ENCODE measurements around the gene COX7A2L.
"Not testable (repeated sequence)": the region's sequence is repeated elsewhere in the genome, so short reads cannot be mapped to it uniquely, and the experiment has no call there.

COX7A2L gene

DNA sequence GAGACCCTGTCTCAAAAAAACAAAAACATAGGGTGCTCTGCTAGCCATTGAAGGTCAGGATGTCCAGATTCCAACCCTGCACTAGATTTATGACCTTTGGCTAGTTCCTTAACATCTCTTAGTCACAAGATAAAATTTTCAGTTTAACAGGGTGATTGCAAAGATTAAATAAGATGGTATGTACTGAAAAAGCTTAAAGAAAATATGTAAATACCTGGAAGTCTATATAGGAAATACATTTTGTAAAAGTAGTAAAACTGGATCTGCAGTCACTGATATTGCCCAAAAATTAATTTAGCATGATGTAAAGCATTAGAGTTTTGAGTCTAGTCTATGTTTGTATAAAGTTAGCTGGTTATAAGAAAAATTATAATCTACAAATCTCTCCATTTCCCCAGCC is 5.4 kb upstream of the COX7A2L start:
- no peak for DNase-seq

DNA sequence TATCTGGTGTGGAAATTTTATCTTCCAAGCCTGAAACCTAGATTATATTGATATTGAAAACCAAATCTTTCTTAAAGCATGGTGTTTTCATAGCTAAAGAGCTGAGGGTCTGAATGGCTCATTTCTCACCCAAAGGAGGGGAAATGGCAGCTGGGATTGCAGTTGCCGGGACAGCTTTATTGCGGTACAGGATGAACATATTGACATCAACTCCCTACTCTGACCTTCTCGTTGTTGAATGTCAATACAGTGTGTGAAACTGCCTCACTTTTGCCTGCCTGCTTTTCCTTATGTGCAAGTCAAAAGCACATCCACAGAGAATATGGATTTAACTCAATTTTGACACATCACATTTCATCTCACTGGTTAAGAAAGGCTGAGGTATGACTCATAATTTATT is 3.6 kb upstream of the COX7A2L start:
- DNase-seq: no peak

DNA sequence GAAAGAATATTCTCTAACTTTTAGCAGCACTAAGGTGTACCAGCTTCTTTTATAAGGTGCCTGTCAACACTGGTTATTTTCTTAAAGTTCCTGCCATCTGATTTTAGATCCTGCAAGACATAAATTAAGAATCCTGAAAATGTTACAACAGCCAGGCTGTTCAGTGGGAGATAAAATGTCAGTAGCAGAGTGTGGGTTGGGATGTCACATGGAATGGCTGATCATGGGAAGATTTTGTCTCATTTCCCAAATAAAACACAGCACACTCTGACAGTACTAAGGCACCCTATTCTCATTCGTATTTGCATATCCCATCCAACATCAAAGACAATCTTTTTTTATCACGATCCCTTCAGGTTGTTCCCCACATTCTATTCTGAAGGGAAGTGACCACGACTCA is 2.4 kb upstream of the COX7A2L start:
- DNase-seq: no peak

DNA sequence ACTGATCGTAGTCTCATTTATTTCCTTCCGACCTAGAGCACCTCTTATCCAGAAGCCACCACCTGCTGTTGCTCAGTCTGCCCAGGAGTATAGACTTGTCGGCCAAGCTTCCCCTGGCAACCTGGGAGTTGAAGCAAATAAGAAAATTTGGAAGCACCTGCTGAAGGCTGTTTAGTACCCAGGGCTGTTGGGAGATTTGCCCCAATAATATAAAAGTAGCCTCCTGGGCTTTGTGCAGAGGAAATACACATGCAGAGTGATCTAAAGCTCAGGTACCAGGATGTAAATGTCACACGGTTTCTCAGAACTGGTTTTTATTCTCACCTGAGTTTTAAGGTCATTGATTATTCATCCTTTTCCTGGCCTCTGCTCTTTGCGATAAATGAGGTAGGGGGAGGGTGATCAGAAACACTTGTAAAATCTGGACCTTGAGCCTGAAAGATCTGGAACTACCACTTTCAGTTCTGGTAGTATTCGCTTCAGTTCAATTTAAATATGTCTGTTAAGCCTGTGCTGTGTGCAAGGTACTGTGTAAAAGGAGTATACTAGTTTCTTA is 789 bp upstream of the COX7A2L start:
- DNase-seq: no peak

DNA sequence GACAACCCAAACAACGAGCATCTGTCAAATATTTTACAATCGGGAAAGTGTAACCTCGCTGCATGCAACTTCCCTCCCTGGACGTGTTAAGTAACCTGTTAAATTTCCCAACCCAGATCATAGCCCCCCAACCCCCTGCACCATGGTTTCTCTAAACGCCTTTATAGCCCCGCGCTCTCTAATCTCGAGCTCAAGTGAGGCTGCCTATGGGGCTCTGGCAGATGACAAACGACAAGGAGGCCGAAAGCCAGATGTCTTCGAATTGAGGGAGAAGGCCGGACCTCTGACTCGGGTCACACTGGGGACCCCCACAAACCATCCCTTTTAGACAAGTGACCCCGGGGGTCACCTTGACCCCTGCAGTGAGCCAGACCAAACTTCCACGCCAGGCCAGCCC is 526 bp downstream of the COX7A2L start:
- peak; percentile 25 for DNase-seq

DNA sequence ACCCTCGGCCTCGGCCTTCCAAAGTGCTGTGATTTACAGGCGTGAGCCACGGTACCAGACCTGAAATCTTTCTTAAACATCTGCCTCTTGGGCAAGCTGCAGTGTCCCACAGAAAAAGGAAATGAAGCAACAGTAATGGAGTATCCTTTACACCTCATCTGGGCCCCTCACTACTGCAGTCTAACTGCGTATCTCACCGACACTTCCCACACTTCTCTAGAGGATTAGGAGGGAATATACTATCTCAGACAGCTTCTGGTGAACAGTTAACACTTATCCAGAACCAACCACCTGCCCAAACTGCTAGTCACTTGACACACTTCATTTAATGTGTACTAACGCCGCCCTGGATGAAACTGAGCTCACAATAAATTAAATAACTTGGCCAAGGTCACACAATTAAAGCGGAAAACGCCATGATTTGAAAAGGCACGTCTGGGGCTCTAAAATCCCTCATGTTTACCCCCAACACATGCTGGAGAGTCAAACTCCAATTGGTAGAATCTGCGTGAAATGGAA is 993 bp downstream of the COX7A2L start:
- peak; percentile 83 for DNase-seq

DNA sequence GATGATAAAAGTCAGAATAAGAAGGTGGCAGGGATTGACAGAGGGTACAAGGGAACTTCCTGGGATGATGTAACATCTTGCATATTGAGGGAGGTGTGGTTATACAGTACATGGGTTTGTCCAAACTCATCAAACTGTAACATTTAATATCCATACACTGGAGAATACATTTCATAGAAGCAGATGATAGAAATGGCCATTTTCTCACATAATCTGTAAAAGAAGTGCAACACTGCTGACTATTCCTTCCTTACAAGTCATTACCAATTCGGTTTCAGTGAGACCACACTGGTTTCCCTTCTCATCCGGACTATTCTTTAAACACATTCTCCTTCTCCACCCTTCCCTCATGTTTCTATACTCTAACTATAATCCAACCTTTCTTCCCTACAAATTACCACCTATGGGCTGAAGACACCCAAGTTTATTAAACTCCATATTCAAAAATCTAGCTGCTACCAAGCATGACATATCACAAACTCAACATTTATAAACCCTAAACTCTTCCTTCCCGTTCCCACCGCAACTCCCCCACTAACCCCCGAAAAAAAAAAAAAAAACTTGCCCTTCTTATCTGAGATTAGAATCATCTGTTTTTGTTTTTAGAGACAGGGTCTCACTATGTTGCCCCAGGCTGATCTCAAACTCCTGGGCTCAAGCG is 1.6 kb downstream of the COX7A2L start:
- peak; percentile 16 for DNase-seq

DNA sequence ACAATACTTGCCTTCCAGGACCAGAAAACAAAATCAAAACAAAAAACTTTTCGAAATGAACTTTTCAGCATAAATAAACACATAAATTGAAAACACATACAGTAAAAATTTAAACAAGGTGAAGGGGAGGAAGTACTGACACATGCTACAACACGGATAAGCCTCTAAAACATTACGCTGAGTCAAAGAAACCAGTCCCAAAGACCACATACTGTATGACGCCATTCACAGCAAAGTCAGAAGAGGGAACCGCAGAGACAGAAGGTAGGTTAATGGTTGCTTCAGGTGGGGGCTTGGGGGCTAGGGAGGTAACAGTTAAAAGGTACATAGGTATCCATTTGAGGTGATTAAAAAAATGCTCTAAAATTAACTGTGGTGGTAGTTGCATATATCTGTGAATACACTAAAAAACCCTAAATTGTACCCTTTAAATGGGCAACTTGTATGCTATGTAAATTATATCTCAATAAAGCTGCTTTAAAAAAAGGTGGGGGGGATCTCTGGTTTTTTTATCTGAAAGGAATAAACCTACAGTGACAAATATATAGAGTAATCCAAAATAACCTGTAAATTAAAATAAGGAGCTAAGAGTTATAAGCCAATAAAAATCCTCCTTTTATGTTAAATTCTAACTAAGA is 7.1 kb downstream of the COX7A2L start:
- no peak for DNase-seq

DNA sequence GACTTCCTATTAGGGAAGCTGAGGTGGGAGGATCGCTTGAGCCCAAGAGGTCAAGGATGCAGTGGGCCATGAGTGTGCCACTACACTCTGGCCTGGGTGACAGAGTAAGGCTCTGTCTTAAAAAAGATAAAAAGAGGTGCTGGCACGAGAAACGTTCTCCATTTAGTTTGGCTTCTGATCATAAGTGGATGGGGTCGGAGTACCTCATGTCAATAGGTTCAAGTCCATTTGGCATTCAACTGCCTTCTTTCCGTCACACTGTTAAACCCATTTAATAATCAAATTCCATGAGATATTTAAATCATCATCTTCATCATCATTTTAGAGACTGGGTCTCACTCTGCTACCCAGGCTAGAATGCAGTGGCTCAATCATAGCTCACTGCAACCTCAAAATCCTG is 9.2 kb downstream of the COX7A2L start:
- DNase-seq: no peak

DNA sequence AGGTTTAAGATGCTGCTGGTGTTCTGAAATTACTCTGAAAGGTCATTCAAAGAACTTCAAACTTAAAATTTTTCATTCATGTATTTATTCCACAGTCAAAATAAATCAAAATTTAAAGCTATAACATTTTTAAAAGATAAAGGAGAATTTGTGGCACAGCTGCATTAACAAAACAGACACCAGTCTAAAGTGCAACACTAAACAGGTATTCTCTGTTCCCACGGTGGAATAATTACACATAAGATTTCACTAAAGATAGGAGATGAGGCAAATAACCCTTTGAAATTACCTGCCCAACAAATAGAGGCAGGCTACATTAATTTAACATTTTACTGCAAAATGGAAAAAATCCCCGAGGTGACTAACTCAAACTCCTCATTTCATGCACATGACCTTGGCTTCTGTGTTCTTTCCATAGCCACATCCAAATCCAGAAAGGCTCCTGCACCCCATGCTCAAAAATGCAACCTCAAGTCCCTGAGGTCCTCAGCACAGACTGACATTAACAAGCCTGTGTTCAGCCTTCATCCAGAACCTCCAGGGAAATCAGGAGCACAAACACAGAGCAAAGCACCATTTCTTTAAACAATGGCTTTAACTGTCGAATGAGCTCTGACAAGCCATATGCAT is 10.5 kb downstream of the COX7A2L start:
- no peak for DNase-seq

DNA sequence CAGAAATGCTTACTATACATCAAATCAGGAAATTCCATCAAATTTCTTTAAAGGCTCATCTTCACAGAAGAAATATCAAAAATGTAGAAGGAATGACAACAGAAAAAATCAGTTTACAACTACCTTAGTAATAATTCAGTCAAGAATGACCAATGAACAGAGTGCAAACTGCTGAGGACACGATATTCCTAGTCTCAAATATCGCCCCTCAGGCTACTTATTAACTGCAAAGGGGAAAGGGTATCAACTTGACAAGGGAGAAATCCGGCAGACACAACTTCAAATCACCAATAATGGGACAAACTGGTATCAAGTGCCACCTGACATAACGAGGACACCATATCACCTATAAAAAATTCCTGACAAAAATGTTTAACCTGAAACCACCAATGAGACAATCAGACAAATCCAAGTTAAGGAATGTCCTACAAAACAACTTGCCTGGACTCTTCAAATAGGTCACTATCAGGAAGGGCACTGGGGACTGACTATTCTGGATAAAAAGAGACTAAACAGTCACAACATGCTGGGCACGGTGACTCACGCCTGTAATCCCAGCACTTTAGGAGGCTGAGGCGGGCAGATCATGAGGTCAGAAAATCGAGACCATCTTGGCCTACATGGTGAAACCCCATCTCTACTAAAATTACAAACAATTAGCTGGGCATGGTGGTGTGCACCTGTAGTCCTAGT is 12.8 kb downstream of the COX7A2L start:
- DNase-seq: no peak

DNA sequence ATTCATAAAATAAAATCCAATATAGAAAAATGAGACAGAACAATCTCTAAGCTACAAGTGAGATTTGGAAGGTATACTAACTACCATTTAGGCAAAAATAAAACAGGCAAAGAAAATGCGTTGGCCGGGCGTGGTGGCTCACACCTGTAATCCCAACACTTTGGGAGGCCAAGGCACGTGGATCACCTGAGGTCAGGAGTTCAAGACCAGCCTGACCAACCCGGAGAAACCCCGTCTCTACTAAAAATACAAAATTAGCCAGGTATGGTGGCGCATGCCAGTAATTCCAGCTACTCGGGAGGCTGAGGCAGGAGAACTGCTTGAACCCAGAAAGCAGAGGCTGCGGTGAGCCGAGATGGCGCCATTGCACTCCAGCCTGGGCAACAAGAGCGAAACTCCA is 13.5 kb downstream of the COX7A2L start:
- DNase-seq: not testable (repeated sequence)

DNA sequence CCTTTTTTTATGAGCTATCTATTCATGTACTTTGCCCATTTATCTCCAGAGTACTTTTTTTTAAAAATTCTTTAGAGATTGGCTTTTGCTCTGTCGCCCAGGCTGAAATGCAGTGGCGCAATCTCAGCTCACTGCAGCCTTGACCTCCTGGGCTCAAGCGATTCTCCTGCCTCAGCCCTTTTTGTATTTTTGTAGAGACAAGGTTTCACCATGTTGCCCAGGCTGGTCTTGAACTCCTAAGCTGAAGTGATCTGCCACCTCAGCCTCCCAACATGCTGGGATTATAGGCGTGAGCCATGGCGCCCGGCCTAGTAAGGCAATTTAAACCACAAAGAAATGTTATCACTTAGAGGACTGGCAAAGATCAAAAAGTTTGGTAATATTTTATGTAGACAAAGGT is 14.2 kb downstream of the COX7A2L start:
- not testable (repeated sequence) for DNase-seq

DNA sequence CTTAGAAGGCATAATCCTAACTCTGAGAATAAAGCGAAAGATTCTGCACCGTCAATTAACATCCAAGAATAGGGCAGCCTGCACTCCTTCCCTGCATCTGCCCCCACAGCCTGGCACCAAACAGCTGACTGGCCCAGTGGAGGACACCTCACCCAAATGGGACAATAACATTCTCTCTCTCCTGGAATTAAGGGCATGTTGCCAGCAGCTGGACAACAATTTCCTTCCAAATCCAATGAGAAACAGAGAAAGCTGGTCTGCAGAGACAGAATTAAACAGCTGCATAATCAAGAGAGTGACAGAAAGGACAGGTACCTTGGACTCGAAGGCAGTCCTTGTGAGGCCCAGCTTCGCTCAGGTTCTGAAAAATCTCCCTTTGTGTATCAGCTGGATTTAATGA is 15.0 kb downstream of the COX7A2L start:
- DNase-seq: no peak

DNA sequence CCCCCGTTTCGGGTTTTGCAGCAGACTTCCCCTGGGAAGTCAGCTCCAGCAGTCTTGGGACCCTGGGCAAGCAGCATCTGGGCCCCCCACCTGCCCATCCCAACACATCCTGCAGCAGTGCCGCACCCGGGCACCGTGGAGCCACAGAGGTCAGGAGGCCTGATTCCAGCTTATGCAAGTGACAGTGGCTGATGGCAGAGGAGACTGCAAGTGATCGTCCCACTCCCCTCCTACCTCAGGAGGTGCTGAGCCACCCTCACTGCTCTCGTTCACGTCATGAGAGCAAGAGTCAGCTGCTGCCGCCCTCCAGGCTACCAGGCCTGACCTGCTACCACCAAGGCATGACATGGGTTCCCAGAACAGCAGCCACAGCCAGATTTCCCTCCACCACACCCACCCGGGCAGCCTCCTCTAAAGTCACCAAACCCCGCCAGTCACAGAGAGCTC is 18.2 kb downstream of the COX7A2L start:
- no peak for DNase-seq

DNA sequence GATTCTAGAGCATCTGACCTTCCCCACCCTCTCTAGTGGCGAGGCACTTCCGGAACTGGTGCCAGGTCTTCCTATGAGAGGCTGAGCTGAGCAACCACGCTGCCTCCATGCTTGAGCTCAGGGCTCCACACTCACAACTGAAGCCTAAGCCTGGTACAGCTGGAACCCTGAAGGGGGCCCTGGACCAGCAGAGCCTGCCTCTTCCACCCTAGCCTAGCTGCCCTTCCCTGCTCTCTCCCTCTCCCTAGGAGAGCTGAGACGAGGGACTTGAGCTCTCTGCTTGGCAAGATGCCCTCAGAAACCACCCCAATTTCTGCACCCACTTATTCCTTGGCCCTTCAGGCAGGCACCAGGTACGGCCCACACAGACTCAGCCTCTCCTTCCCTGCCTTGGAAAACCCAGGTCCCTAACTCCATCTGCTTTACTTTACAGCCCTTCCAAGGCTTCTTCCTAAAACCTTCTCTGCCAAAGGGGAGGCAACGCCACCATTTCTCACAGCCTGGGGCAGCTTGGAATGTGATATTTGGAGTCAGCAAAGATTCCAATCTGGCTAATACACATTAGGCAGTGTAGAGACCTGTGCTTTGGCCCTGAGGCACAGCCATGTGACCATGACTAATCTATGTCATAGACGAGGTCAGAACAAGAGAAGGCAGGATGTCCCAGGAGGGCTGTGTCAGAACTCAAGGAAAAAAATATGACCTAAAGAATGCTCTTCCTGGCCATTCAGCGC is 18.8 kb downstream of the COX7A2L start:
- no peak for DNase-seq

DNA sequence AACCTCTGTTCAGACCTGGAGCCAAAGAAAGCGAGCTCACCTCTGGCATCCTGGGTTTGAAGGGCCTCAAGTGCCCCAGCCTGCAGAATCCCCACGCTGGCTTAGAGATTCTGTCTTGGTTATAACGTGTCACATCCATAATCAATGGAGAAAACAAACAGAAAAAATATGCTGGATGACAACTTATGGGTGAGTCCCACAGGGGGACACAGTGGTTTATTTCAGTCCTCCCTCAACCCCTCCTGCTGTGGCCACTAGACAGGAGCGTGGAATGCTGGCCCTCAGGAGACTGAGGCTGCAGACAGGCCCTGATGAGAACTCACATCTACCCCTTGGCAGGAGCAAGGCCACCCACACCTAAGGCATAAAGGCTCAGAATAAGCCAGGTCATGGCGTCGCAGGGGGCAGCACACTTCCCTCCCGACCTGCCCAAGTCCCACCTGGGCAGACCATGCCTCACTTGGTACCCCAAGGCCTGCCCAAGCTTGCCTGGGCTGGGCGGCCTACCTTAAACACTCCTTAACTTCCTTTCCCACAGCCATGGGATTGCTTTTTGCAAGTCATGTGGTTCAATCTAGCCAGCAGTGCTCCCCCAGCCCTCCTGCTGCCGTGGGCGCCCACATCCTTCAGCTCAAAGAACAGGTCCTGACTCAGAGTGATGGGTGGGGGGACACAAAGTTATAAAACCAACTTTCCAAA is 19.9 kb downstream of the COX7A2L start:
- DNase-seq: no peak

DNA sequence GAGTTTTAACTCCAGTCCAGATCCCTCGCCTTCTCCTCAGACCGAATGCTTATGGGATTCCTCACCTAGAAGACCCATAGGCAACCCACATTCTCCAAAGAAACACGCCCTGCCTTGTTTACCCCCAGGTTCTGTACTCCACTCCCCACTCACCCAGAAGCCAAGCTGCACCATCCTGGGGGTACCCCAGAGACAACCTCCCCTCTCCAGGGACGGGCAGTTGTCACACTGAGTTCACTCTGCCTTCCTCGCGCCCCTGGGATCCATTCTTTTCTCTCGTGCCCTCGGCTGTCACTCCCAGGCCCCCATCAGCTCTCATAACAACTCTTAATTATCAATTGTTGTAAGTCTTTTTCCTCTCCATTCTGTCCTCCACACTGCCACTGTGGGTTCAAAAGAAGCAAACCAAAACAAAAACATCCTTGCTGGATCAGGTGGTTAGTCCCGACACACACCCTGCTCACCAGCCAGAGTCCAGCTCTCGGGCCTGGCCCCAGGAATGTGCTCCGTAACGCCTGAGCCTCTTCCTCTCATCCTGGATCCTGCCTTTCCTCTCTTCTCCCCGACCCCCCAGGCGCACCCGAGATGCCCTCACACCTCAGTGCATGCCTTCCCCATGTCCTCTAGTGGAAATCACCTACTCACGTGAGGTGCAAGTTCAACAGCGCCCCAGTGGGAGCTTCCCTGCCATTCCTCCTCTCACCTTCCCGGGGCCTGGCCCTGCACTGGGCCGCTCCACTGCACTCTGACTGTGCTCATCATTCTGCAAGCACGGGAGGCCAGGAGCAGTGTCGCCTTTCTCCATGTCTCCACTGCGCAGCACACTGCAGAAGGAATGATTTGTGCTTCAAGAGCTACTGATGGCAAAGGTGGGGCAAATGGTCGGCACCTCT is 20.7 kb downstream of the COX7A2L start:
- DNase-seq: no peak

DNA sequence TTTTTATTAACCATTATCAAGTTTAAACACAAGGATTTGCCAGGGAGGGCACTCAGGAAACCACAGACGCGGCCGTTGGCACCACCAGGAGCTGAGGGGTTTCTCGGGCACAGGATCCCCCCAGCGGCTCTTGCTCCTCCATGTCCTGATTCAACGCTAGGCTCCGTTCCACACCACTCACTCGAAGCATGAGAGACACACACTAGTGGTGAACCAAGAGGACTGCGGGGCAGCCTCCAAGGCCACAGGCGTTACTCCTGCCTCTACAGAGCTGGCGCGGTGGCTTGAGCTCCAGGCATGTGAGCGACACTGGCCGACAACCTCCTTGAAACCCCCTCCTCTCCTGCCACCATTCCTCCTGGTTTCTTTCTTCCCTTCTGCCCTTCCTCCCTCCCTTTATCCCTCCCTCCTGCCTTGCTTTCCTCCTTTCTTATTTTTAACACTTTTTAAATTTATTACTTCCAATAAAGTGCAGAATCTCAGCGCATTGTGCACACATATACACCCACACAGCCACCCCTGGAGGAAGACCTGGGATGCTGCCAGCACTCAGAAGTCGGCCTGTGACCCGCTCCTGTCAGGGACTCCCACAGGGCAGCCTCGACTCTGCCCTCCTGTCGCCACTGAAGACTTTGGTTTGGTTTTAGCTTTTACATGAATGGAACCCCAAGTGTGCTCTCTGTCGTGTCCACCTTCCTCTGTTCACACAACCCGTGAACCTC is 21.7 kb downstream of the COX7A2L start:
- DNase-seq: peak; percentile 49

DNA sequence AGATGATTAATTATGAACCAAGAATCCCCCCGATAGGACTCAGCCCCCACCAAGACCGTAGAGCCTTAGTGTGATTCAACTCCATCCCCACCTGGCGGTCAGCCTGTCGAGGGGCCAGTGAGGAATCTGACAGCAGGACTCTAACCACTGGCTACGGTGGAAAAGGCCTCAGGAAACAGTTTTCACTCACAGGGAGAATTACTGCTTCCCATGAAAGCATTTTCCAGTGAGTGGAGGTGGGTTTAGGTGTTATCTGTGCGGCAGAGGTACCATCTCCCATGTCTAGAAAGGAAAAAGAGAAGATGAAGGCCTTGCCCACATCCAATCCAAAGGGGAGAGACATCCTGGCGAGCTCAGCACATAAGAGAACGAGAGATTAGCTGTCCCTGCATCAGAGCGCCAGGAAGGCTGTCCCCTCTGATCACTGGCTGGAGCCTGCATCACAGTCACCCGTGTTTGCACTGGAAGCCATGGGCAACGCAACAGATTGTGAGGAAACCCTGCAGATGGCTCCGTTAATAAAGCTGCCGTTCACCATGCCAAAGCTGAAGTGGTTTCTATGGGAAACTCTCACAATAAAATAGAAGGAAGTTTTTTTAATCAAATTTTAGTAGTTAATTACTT is 22.3 kb downstream of the COX7A2L start:
- DNase-seq: no peak
